A549 (cell line): ENCODE measurements around the gene CYP26A1.

ENCODE experiments used
- CHD2 ChIP-seq: fragments of 150-350 bp; IDR thresholded peaks from 2 replicates; pipeline ENCODE4 v1.6.1; 2014; ENCODE audit warnings: low read length; ENCODE audit not compliant: partially characterized antibody
- CTCF ChIP-seq: fragments of >200 bp; sonication (Bioruptor Twin); formaldehyde crosslinking; IDR thresholded peaks from 3 replicates; pipeline ENCODE4 v1.5.1; 2016
- EHF ChIP-seq: fragments of 250-450 bp; sonication (Bioruptor Pico); IDR thresholded peaks from 2 replicates; pipeline ENCODE4 v1.5.0; 2020; ENCODE audit warnings: mild to moderate bottlenecking
- MAZ ChIP-seq: fragments of 150-350 bp; IDR thresholded peaks from 2 replicates; pipeline ENCODE4 v1.6.1; 2014; ENCODE audit warnings: antibody characterized with exemption, low read depth, low read length, borderline replicate concordance
- POLR2A ChIP-seq: IDR thresholded peaks from 2 replicates; pipeline ENCODE4 v1.6.1; 2012; ENCODE audit warnings: mild to moderate bottlenecking, low read length
- RAD21 ChIP-seq, 2 experiments: fragments of >200 bp in 1 of 2; sonication (Bioruptor Twin) in 1 of 2; formaldehyde crosslinking in 1 of 2; IDR thresholded peaks in 1 of 2; conservative IDR thresholded peaks in 1 of 2; 2 replicates in 1 of 2; 3 replicates in 1 of 2; pipeline ENCODE4 v1.6.1; 2012 to 2018; ENCODE audit warnings: inconsistent platforms in 1 of 2

- TF ChIP-seq RAD21 (conservative IDR thresholded peaks at IDR 0.05 in 1 of 2, IDR thresholded peaks at IDR 0.05 in 1 of 2) (no peak), CHD2 (no peak), POLR2A (no peak), CTCF (no peak), MAZ (no peak), EHF (CRISPR knock-in tag) (no peak)
These were observed 2.6 kb upstream of the CYP26A1 start for GRCh38 chr10:93071177-93071472.
